GM23338 (cell line): Measurements from ENCODE around the gene KRT24. TPM values are rescaled to one million over a fixed set of nuclear protein-coding genes. Genes with fewer than 3 reads are reported as not detected.

Experiments
- ATAC-seq: fragments of 200-7000 bp; cut with Tn5 transposase; 3 replicates; pipeline ENCODE4 v1.9.1; 2020
- DNase-seq: peaks from one replicate; pipeline ENCODE4 v3.0.0-alpha.2; 2015; ENCODE audit warnings: low spot score
- H2AFZ ChIP-seq: fragments of 200-600 bp; sonication (generic); 2 replicates; pipeline ENCODE4 v1.8.0; 2016; ENCODE audit warnings: antibody characterized with exemption, mild to moderate bottlenecking, moderate library complexity
- H3F3A ChIP-seq: fragments of 200-600 bp; sonication (generic); replicated peaks from 2 replicates; pipeline ENCODE4 v1.8.0; 2017; ENCODE audit warnings: antibody characterized with exemption, mixed run types, low read depth
- H3K27ac ChIP-seq: fragments of 200-600 bp; sonication (generic); 2 replicates; pipeline ENCODE4 v1.6.1; 2016; ENCODE audit warnings: low read depth
- H3K27me3 ChIP-seq: fragments of 200-600 bp; sonication (generic); 2 replicates; pipeline ENCODE4 v1.8.0; 2016; ENCODE audit warnings: mild to moderate bottlenecking, mixed run types, moderate library complexity; ENCODE audit not compliant: insufficient read depth
- H3K36me3 ChIP-seq: fragments of 200-600 bp; sonication (generic); 2 replicates; pipeline ENCODE4 v1.8.0; 2016; ENCODE audit warnings: mild to moderate bottlenecking; ENCODE audit not compliant: insufficient read depth
- H3K4me1 ChIP-seq: fragments of 200-600 bp; sonication (generic); 2 replicates; pipeline ENCODE4 v1.8.0; 2016; ENCODE audit warnings: mild to moderate bottlenecking, moderate library complexity; ENCODE audit not compliant: insufficient read depth
- H3K4me2 ChIP-seq: fragments of 200-600 bp; sonication (generic); 2 replicates; pipeline ENCODE4 v1.7.1; 2017; ENCODE audit warnings: mixed run types
- H3K4me3 ChIP-seq: fragments of 200-600 bp; sonication (generic); 2 replicates; pipeline ENCODE4 v1.6.1; 2016; ENCODE audit warnings: mixed run types
- H3K79me2 ChIP-seq: fragments of 200-600 bp; sonication (generic); replicated peaks from 2 replicates; pipeline ENCODE4 v1.8.0; 2017; ENCODE audit warnings: mild to moderate bottlenecking; ENCODE audit not compliant: insufficient read depth
- H3K9me2 ChIP-seq: fragments of 200-600 bp; sonication (generic); 2 replicates; pipeline ENCODE4 v1.8.0; 2017; ENCODE audit not compliant: insufficient read depth
- H4K20me1 ChIP-seq: fragments of 200-600 bp; sonication (generic); replicated peaks from 2 replicates; pipeline ENCODE4 v1.8.0; 2017; ENCODE audit warnings: mild to moderate bottlenecking; ENCODE audit not compliant: insufficient read depth
- H3K27ac Mint-ChIP-seq: 2 replicates; pipeline ENCODE4 v1.8.0; 2020; ENCODE audit warnings: inconsistent platforms, mild to moderate bottlenecking, moderate library complexity, mixed read lengths
- H3K27me3 Mint-ChIP-seq: 3 replicates; pipeline ENCODE4 v1.8.0; 2022; ENCODE audit warnings: low read depth, mild to moderate bottlenecking, moderate library complexity, mixed read lengths, inconsistent platforms; ENCODE audit not compliant: insufficient read depth, poor library complexity
- H3K36me3 Mint-ChIP-seq: 3 replicates; pipeline ENCODE4 v1.8.0; 2021; ENCODE audit warnings: low read depth, mild to moderate bottlenecking, inconsistent platforms, moderate library complexity, mixed read lengths
- H3K4me1 Mint-ChIP-seq: 3 replicates; pipeline ENCODE4 v1.8.0; 2020; ENCODE audit warnings: mild to moderate bottlenecking, inconsistent platforms, mixed read lengths
- H3K4me3 Mint-ChIP-seq: 3 replicates; pipeline ENCODE4 v1.8.0; 2021; ENCODE audit warnings: moderate library complexity, mild to moderate bottlenecking, inconsistent platforms, mixed read lengths
- H3K9me3 Mint-ChIP-seq: 3 replicates; pipeline ENCODE4 v1.8.0; 2020; ENCODE audit warnings: moderate library complexity, mild to moderate bottlenecking, inconsistent platforms, mixed read lengths
- CREB1 ChIP-seq: fragments of 250-450 bp; sonication (Bioruptor Pico); IDR thresholded peaks from 2 replicates; pipeline ENCODE4 v1.5.0; 2020; ENCODE audit warnings: low read depth, mild to moderate bottlenecking, moderate library complexity
- CTCF ChIP-seq, 2 experiments: fragments of 200-600 bp in 1 of 2; sonication (generic) in 1 of 2; conservative IDR thresholded peaks; 2 replicates each; pipeline versions ENCODE4 v1.5.1 to v1.6.1; 2016 to 2017; ENCODE audit warnings: antibody characterized with exemption in 2 of 2, low read depth in 2 of 2, mild to moderate bottlenecking in 2 of 2, moderate library complexity in 1 of 2
- ETS1 ChIP-seq: IDR thresholded peaks from 2 replicates; pipeline ENCODE4 v1.6.1; 2016; ENCODE audit warnings: antibody characterized with exemption
- EZH2 ChIP-seq: fragments of 200-600 bp; sonication (generic); IDR thresholded peaks from one replicate; pipeline ENCODE4 v1.8.0; 2017; ENCODE audit warnings: antibody characterized with exemption, mild to moderate bottlenecking, low read depth; ENCODE audit not compliant: unreplicated experiment
- EZH2phosphoT487 ChIP-seq: fragments of 200-600 bp; sonication (generic); IDR thresholded peaks from one replicate; pipeline ENCODE4 v1.8.1; 2018; ENCODE audit warnings: antibody characterized with exemption; ENCODE audit not compliant: unreplicated experiment
- JUNB ChIP-seq: IDR thresholded peaks from one replicate; pipeline ENCODE4 v1.6.1; 2016; ENCODE audit warnings: antibody characterized with exemption; ENCODE audit not compliant: unreplicated experiment
- NANOG ChIP-seq: IDR thresholded peaks from 2 replicates; pipeline ENCODE4 v1.6.1; 2016; ENCODE audit warnings: antibody characterized with exemption, borderline replicate concordance
- POLR2AphosphoS5 ChIP-seq: IDR thresholded peaks from 2 replicates; pipeline ENCODE4 v1.6.1; 2016; ENCODE audit warnings: antibody characterized with exemption, low read depth
- REST ChIP-seq: IDR thresholded peaks from one replicate; pipeline ENCODE4 v1.6.1; 2018; ENCODE audit warnings: antibody characterized with exemption; ENCODE audit not compliant: unreplicated experiment
- STAT1 ChIP-seq: IDR thresholded peaks from one replicate; pipeline ENCODE4 v1.6.1; 2016; ENCODE audit warnings: antibody characterized with exemption; ENCODE audit not compliant: unreplicated experiment
- ZNF114 ChIP-seq: fragments of 250-450 bp; sonication (Bioruptor Pico); IDR thresholded peaks from 2 replicates; pipeline ENCODE4 v1.5.0; 2020; ENCODE audit warnings: mild to moderate bottlenecking, moderate library complexity
- ZNF331 ChIP-seq: fragments of 250-450 bp; sonication (Bioruptor Pico); IDR thresholded peaks from 2 replicates; pipeline ENCODE4 v1.5.0; 2020; ENCODE audit warnings: low read depth, mild to moderate bottlenecking, moderate library complexity
- ZNF462 ChIP-seq: fragments of 250-450 bp; sonication (Bioruptor Pico); IDR thresholded peaks from 2 replicates; pipeline ENCODE4 v1.5.0; 2020; ENCODE audit warnings: mild to moderate bottlenecking, moderate library complexity
- polyA plus RNA-seq: library from polyadenylated mRNA; unstranded; fragments of >200 nt; fragmentation: Nextera tagmentation; extraction: Ambion mirVana; gene quantifications from 2 replicates; pipeline ENCODE4 v1.2.1, GENCODE V29; 2016
- total RNA-seq: library from RNA; depleted of rRNA; stranded (reverse); fragments of >200 nt; shearing (Covaris generic); gene quantifications from 2 replicates; pipeline ENCODE4 v1.2.3, GENCODE V29; 2014

Gene KRT24
- total and polyA plus RNA-seq, 2 experiments from 2014 or later, result not detected

- Histone ChIP-seq H3K27me3 (no peaks in the 10 kb centered on the region), H4K20me1 (no peaks in the 10 kb centered on the region), H3K27ac (no peak overlapping the region), H3K4me2 (no peak overlapping the region), H3K4me1 (no peaks in the 10 kb centered on the region), H3K79me2 (no peaks in the 10 kb centered on the region), H3K4me3 (no peak overlapping the region), H2AFZ (no peak overlapping the region), H3F3A (no peaks in the 10 kb centered on the region), H3K36me3 (no peaks in the 10 kb centered on the region), H3K9me2 (peaks cover 4% of the 10 kb centered on the region; the same call in 1 of the 2 replicates)
- Mint-ChIP-seq H3K4me3 (no peak overlapping the region), H3K9me3 (no peaks in the 10 kb centered on the region), H3K36me3 (no peaks in the 10 kb centered on the region), H3K27me3 (peaks cover 4% of the 10 kb centered on the region), H3K27ac (no peak overlapping the region), H3K4me1 (no peaks in the 10 kb centered on the region; the same call in 2 of the 3 replicates)
- ATAC-seq (no peak), DNase-seq (no peak)
- TF ChIP-seq POLR2AphosphoS5 (no peak), ETS1 (no peak), ZNF462 (CRISPR knock-in tag) (no peak), JUNB (no peak), STAT1 (no peak), CREB1 (CRISPR knock-in tag) (no peak), ZNF331 (CRISPR knock-in tag) (no peak), NANOG (no peak), CTCF (conservative IDR thresholded peaks at IDR 0.05; ENCODE audit: low read depth in 2 of 2) (no peak), EZH2 (no peak), EZH2phosphoT487 (no peak), ZNF114 (CRISPR knock-in tag) (no peak), REST (no peak)
These were observed 18.7 kb upstream of the KRT24 start for GRCh38 chr17:40722241-40722640.
